Measurements from ENCODE around the gene SPATA3.
"Not testable (repeated sequence)": the region's sequence is repeated elsewhere in the genome, so short reads cannot be mapped to it uniquely, and the experiment has no call there.

Gene SPATA3

GRCh38 chr2:230964136-230964730 lies 31.7 kb upstream of the SPATA3 start:
- DNase-seq = no peak
- H3K36me3 ChIP-seq (replicated peaks; ENCODE audit: insufficient read depth, low read length) = no peaks in the 10 kb centered on the region
- H3F3A ChIP-seq (ENCODE audit: insufficient read depth, low read length) = no peaks in the 10 kb centered on the region
- H4K20me1 ChIP-seq (ENCODE audit: insufficient read depth, low read length) = no peaks in the 10 kb centered on the region
- H3K4me1 ChIP-seq (ENCODE audit: low read length) = no peaks in the 10 kb centered on the region
- TF ChIP-seq EZH2 (optimal IDR thresholded peaks at IDR 0.05; ENCODE audit: low read depth, low read length) (no peak), EZH2phosphoT487 (IDR thresholded peaks at IDR 0.05; ENCODE audit: low read length) (no peak), CTCF (IDR thresholded peaks at IDR 0.05; ENCODE audit: low read length) (no peak)
- no peaks in the 10 kb centered on the region for H3K79me2 ChIP-seq (ENCODE audit: low read length)
- no peak overlapping the region for H3K9ac ChIP-seq (ENCODE audit: low read length)
- H3K27me3 ChIP-seq (replicated peaks; ENCODE audit: insufficient read depth, low read length) = no peaks in the 10 kb centered on the region
- H3K4me2 ChIP-seq (ENCODE audit: low read depth, low read length) = no peak overlapping the region
- H3K9me3 ChIP-seq (replicated peaks; ENCODE audit: insufficient read depth, low read length) = no peaks in the 10 kb centered on the region
- no peak overlapping the region for H2AFZ ChIP-seq (ENCODE audit: low read length)
- no peaks in the 10 kb centered on the region for H3K9me2 ChIP-seq (replicated peaks; ENCODE audit: insufficient read depth, low read length)
- no peak overlapping the region for H3K27ac ChIP-seq (ENCODE audit: low read length)
- no peak overlapping the region for H3K4me3 ChIP-seq (ENCODE audit: low read length)

DNA sequence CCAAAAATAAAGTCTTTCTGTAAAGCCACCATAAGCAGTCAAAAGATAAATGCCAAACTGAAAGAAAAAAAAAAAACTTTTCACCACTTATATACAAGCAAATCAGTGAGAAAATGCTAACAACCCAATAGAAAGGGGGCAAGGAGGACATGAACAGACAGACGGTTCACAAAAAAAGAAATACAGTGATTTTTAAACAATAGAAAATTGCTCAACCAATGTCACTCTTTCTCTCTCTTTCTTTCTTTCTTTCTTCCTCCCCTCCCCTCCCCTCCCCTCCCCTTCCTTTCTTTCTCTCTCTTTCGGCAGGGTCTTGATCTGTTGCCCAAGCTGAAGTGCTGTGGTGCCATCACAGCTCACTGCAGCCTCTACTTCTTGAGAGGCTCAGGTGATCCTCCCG lies 28.8 kb upstream of the SPATA3 start:
- no peak overlapping the region for H3K4me3 ChIP-seq (ENCODE audit: low read length)
- H2AFZ ChIP-seq (ENCODE audit: low read length) = no peak overlapping the region
- no peak overlapping the region for H3K4me2 ChIP-seq (ENCODE audit: low read depth, low read length)
- no peaks in the 10 kb centered on the region for H3K79me2 ChIP-seq (ENCODE audit: low read length)
- TF ChIP-seq EZH2 (optimal IDR thresholded peaks at IDR 0.05; ENCODE audit: low read depth, low read length) (no peak), EZH2phosphoT487 (IDR thresholded peaks at IDR 0.05; ENCODE audit: low read length) (no peak), CTCF (IDR thresholded peaks at IDR 0.05; ENCODE audit: low read length) (no peak)
- H3K9me2 ChIP-seq (replicated peaks; ENCODE audit: insufficient read depth, low read length) = no peaks in the 10 kb centered on the region
- H3K36me3 ChIP-seq (replicated peaks; ENCODE audit: insufficient read depth, low read length) = no peaks in the 10 kb centered on the region
- no peak overlapping the region for H3K9ac ChIP-seq (ENCODE audit: low read length)
- H3K4me1 ChIP-seq (ENCODE audit: low read length) = no peaks in the 10 kb centered on the region
- H3K27me3 ChIP-seq (replicated peaks; ENCODE audit: insufficient read depth, low read length) = no peaks in the 10 kb centered on the region
- no peak overlapping the region for H3K27ac ChIP-seq (ENCODE audit: low read length)
- H4K20me1 ChIP-seq (ENCODE audit: insufficient read depth, low read length) = no peaks in the 10 kb centered on the region
- H3K9me3 ChIP-seq (replicated peaks; ENCODE audit: insufficient read depth, low read length) = no peaks in the 10 kb centered on the region
- DNase-seq = no peak
- 0 out of 2 replicates have a peak, but pooled peaks cover 6% of the 10 kb centered on the region for H3F3A ChIP-seq (ENCODE audit: insufficient read depth, low read length)

- not testable (repeated sequence) for H3K36me3 ChIP-seq (replicated peaks; ENCODE audit: insufficient read depth, low read length); DNase-seq; H3K9ac ChIP-seq (ENCODE audit: low read length); H3K4me1 ChIP-seq (ENCODE audit: low read length); H3F3A ChIP-seq (ENCODE audit: insufficient read depth, low read length); H3K9me3 ChIP-seq (replicated peaks; ENCODE audit: insufficient read depth, low read length); H3K9me2 ChIP-seq (replicated peaks; ENCODE audit: insufficient read depth, low read length); H3K79me2 ChIP-seq (ENCODE audit: low read length); H4K20me1 ChIP-seq (ENCODE audit: insufficient read depth, low read length); H3K27ac ChIP-seq (ENCODE audit: low read length); H3K27me3 ChIP-seq (replicated peaks; ENCODE audit: insufficient read depth, low read length); H2AFZ ChIP-seq (ENCODE audit: low read length)
- H3K4me3 ChIP-seq (ENCODE audit: low read length) = peak overlapping the region; percentile 59; the same call in 1 of the 2 replicates
- H3K4me2 ChIP-seq (ENCODE audit: low read depth, low read length) = peak overlapping the region; percentile 89; the same call in 1 of the 2 replicates
Observed at GRCh38 chr2:230968314-230968713, 27.6 kb upstream of the SPATA3 start.

DNA sequence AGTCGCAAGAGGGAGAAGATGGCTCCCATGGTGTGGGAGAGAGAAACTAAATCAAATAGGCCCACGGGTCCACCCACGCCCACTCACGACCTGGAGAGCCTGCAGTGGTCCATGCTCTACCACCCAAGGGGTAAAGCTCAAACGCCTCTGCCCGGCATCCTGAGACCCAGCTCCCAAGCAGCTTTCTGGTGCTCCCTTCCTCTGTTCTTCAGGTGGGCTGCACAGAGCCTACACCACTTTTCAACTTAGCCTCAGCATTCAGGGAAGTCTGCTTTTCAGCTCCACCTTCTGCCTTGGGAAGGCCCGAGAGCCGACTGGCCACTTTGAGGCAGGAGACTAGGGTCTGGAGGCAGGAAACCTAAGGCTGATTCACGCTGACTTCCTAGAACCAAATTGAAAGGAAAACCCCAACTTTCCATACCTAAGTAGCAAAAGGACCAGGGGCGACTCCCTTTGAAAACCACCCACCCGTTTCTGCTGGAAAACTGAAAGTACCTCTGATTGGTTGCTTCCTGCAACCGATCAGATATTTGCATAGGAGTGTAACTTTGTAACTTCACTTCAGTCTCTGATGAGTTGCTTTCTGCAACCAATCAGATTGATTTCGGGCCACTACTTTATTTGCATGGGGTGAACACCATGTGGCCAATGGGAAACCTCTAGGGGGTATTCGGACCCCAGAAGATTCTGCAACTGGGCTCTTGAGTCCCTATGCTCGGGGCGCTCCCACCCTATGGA lies 26.8 kb upstream of the SPATA3 start:
- peak overlapping the region; percentile 50 for H3K9ac ChIP-seq (ENCODE audit: low read length)
- peak overlapping the region; percentile 84 for H2AFZ ChIP-seq (ENCODE audit: low read length)
- no peaks in the 10 kb centered on the region for H3K9me3 ChIP-seq (replicated peaks; ENCODE audit: insufficient read depth, low read length)
- DNase-seq = peak; percentile 42
- no peaks in the 10 kb centered on the region for H3K36me3 ChIP-seq (replicated peaks; ENCODE audit: insufficient read depth, low read length)
- H3K27ac ChIP-seq (ENCODE audit: low read length) = peak overlapping the region; percentile 21; the same call in 1 of the 2 replicates
- H3F3A ChIP-seq (ENCODE audit: insufficient read depth, low read length) = 0 out of 2 replicates have a peak, but pooled peaks cover 6% of the 10 kb centered on the region
- no peaks in the 10 kb centered on the region for H3K4me1 ChIP-seq (ENCODE audit: low read length)
- no peak for TF ChIP-seq CTCF (IDR thresholded peaks at IDR 0.05; ENCODE audit: low read length)
- no peak for TF ChIP-seq EZH2phosphoT487 (IDR thresholded peaks at IDR 0.05; ENCODE audit: low read length)
- no peak for TF ChIP-seq EZH2 (optimal IDR thresholded peaks at IDR 0.05; ENCODE audit: low read depth, low read length)
- no peaks in the 10 kb centered on the region for H3K9me2 ChIP-seq (replicated peaks; ENCODE audit: insufficient read depth, low read length)
- peak overlapping the region; percentile 59 for H3K4me3 ChIP-seq (ENCODE audit: low read length)
- H3K4me2 ChIP-seq (ENCODE audit: low read depth, low read length) = peak overlapping the region; percentile 89
- H3K27me3 ChIP-seq (replicated peaks; ENCODE audit: insufficient read depth, low read length) = no peaks in the 10 kb centered on the region
- no peaks in the 10 kb centered on the region for H3K79me2 ChIP-seq (ENCODE audit: low read length)
- no peaks in the 10 kb centered on the region for H4K20me1 ChIP-seq (ENCODE audit: insufficient read depth, low read length)
